Measurements from ENCODE around the gene SIGLECL1. TPM values are rescaled to one million over a fixed set of nuclear protein-coding genes. Genes with fewer than 3 reads are reported as not detected.

Gene SIGLECL1
- total RNA-seq, 4 donors from 2014 or later, result not detected

DNA sequence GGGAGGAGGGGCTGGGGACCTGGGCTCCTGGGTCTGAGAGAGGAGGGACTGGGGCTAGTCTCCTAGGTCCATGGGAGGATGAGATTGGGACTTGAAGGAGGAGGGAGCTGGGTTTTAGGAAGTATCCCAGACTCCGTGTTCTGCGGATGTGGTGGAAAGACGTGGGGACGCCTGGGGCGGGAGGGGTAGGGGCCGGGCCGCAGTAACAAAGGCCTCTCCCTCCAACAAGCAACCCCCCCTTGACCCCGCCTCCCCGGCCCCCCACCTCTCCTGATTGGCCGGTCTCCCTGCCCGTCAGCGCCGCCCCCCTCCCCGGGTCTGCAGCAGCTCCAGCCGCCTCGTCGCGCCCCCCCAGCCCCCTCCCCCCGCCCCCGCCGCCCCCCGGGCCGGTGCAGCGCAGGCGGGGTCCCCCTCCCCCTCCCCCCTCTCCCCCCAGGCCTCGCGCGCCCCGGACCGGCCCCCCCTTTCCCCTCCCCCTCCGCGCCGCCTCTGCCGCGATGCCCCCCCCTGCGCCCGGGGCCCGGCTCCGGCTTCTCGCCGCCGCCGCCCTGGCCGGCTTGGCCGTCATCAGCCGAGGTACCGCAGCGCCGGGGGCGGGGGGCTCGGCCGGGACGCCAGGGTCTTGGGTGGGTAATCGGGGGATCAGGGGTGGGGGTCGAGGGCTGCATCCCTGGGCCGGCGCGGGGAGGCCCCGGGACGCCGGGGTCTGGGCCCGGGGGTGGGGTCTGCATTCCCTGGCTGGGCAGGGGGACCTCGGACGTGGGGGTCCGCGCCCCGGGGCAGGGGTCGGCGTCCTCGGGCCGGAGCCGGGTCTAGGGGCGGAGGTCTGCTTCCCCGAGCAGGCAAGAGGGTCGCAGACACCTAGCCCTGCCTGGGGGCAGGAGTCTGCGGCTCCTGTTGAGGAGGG is 60.7 kb downstream of the SIGLECL1 start, which contains the start of gene IGLON5:
Gene IGLON5, plus strand, starts transcription at position 294 of the 907 bp plus-strand sequence. Its CDS starts 204 bp downstream, at position 498.
- no peak for TF ChIP-seq POLR2A (IDR thresholded peaks at IDR 0.05)
- TF ChIP-seq, protein P1, sequence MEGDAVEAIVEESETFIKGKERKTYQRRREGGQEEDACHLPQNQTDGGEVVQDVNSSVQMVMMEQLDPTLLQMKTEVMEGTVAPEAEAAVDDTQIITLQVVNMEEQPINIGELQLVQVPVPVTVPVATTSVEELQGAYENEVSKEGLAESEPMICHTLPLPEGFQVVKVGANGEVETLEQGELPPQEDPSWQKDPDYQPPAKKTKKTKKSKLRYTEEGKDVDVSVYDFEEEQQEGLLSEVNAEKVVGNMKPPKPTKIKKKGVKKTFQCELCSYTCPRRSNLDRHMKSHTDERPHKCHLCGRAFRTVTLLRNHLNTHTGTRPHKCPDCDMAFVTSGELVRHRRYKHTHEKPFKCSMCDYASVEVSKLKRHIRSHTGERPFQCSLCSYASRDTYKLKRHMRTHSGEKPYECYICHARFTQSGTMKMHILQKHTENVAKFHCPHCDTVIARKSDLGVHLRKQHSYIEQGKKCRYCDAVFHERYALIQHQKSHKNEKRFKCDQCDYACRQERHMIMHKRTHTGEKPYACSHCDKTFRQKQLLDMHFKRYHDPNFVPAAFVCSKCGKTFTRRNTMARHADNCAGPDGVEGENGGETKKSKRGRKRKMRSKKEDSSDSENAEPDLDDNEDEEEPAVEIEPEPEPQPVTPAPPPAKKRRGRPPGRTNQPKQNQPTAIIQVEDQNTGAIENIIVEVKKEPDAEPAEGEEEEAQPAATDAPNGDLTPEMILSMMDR (IDR thresholded peaks at IDR 0.05), result no peak
- H3K27me3 ChIP-seq, result peaks cover 3% of the 10 kb centered on the region
- intact Hi-C loops (cut with DNase I), result no loop called here
- H3K36me3 ChIP-seq, result no peaks in the 10 kb centered on the region
- H3K4me1 ChIP-seq, result no peaks in the 10 kb centered on the region
- H3K9me3 ChIP-seq, result no peaks in the 10 kb centered on the region
- no peak within 1 kb of the TSS for H3K4me3 ChIP-seq (replicated peaks in 1 of 3)
- no peak within 1 kb of the TSS for H3K27ac ChIP-seq
- DNase-seq, result no peak
- WGBS, 2 donors, result 4 to 11% methylated on average over 3 to 4 of the region's 76 CpGs

DNA sequence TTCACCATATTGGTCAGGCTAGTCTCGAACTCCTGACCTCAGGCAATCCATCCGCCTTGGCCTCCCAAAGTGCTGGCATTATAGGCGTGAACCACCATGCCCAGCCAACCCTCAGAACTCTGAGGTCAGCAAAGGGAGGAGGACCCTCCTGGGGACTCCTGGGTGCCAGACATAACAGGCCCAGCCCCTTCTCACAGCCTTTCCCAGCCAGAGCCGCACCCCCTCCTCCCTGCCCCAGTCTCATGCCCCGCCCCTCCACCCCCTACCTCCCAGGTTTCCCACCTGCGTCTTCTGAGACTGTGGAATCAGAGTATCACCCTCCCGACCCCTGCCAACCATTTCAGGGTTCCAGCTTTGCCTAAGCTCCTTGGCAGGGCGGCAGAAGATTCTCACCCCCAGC is 65.8 kb downstream of the SIGLECL1 start:
- 68 to 75% methylated on average over 8 of the region's 8 CpGs for WGBS, 2 donors
- no peak for DNase-seq
- Histone ChIP-seq H3K36me3 (no peaks in the 10 kb centered on the region), H3K9me3 (no peaks in the 10 kb centered on the region), H3K27ac (no peak overlapping the region), H3K4me1 (no peaks in the 10 kb centered on the region), H3K4me3 (replicated peaks in 1 of 3) (no peak overlapping the region), H3K27me3 (peaks cover 3% of the 10 kb centered on the region)
- intact Hi-C loops (cut with DNase I), result no loop called here
- TF ChIP-seq, protein P1 (IDR thresholded peaks at IDR 0.05), result no peak
- TF ChIP-seq POLR2A (IDR thresholded peaks at IDR 0.05), result no peak

DNA sequence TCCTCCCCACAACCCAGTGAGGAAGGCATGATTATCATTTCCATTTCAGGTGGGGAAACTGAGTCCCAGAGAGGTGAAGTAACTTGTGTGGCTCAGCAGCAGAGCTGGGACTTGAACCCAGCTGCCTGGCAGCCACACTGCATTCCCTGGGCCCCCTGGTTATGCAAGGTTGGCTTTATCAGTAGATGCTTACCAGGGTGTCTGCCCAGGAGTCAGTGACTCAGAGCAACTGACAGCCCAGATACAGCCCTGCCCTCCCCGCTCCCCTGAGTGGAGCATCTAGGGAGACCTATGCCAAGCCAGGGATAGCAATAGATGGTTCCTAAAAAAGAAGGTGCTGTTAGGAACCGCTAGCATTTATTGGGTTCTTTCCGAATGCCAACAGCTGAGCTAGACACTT is 66.5 kb downstream of the SIGLECL1 start:
- WGBS, 2 donors, result 75 to 91% methylated on average over 2 to 3 of the region's 3 CpGs
- intact Hi-C loops (cut with DNase I), result no loop called here
- TF ChIP-seq, protein P1 (IDR thresholded peaks at IDR 0.05), result no peak
- TF ChIP-seq POLR2A (IDR thresholded peaks at IDR 0.05), result no peak
- Histone ChIP-seq H3K27me3 (no peaks in the 10 kb centered on the region), H3K9me3 (no peaks in the 10 kb centered on the region), H3K4me1 (no peaks in the 10 kb centered on the region), H3K27ac (no peak overlapping the region), H3K4me3 (replicated peaks in 1 of 3) (no peak overlapping the region), H3K36me3 (no peaks in the 10 kb centered on the region)
- DNase-seq, result no peak

DNA sequence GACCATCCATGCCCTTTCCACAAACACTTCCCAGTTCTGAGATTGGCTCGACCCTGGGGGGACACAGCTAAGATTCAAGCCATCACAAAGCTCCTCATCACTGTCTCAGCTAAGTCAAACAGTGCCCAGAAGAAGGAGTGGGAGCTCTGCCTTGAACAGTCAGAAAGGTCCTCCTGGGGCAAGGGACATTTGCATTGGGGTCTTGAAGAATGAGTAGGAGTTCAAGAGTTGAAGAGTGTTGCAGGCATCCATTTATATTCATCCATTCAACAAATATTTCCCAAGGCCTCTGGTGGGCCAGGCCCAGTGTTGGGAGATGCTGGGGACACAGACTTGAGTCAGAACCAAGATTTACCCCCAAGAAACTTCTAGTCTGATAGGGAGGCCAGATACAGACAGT is 67.1 kb downstream of the SIGLECL1 start:
- H3K4me1 ChIP-seq, result no peaks in the 10 kb centered on the region
- no peaks in the 10 kb centered on the region for H3K9me3 ChIP-seq
- H3K4me3 ChIP-seq (replicated peaks in 1 of 3), result no peak overlapping the region
- 69 to 80% methylated on average over 1 of the region's 1 CpG for WGBS, 2 donors
- H3K27ac ChIP-seq, result no peak overlapping the region
- no peaks in the 10 kb centered on the region for H3K27me3 ChIP-seq
- intact Hi-C loops (cut with DNase I), result no loop called here
- no peak for DNase-seq
- H3K36me3 ChIP-seq, result no peaks in the 10 kb centered on the region
- TF ChIP-seq POLR2A (IDR thresholded peaks at IDR 0.05), result no peak
- TF ChIP-seq, protein P1 (IDR thresholded peaks at IDR 0.05), result no peak

Small RNA genes within 50 kb of the gene (microRNA-seq; reads per million reads assigned to microRNA genes)
- gene MIR8074, result not detected

Small RNA genes within 50 kb of the gene (small RNA-seq; reads per million reads assigned to genes)
- gene MIR8074, result not detected

Other genes with a start within 250 kb of the SIGLECL1 start
- gene KLK8, start 249.5 kb upstream of the SIGLECL1 start, total RNA-seq, result under 1 TPM in 1 of 4 donors, not detected in 3; 0.78 TPM
- under 1 TPM in 1 of 4 donors, not detected in 3; 0.63 TPM for gene KLK10, start 231.4 kb upstream of the SIGLECL1 start, total RNA-seq
- gene KLK11, start 224.5 kb upstream of the SIGLECL1 start, total RNA-seq, result under 1 TPM in 2 of 4 donors, not detected in 2; 0.40 to 0.93 TPM
- not detected for gene KLK12, start 216.1 kb upstream of the SIGLECL1 start, total RNA-seq
- gene KLK13, start 186.0 kb upstream of the SIGLECL1 start, total RNA-seq, result under 1 TPM in 2 of 4 donors, not detected in 2; 0.22 to 0.73 TPM
- gene KLK14, start 168.2 kb upstream of the SIGLECL1 start, total RNA-seq, result not detected
- gene CTU1, start 142.7 kb upstream of the SIGLECL1 start, total RNA-seq, result 10 to 100 TPM in 2 of 4 donors, 1 to 10 TPM in 2; 7.5 to 13.6 (median 9.3) TPM
- gene SIGLEC9, start 126.2 kb upstream of the SIGLECL1 start, total RNA-seq, result 1 to 10 TPM; 1.2 to 3.1 (median 1.9) TPM
- gene SIGLEC7, start 108.8 kb upstream of the SIGLECL1 start, total RNA-seq, result 1 to 10 TPM in 1 of 4 donors, under 1 TPM in 1, not detected in 2; 0.54 to 1.0 TPM
- 1 to 10 TPM in 3 of 4 donors, under 1 TPM in 1; 0.54 to 4.0 (median 1.8) TPM for gene CD33, start 26.0 kb upstream of the SIGLECL1 start, total RNA-seq
- gene IGLON5, start 60.6 kb downstream of the SIGLECL1 start, total RNA-seq, result under 1 TPM in 1 of 4 donors, not detected in 3; 0.54 TPM
- gene VSIG10L, start 91.1 kb downstream of the SIGLECL1 start, total RNA-seq, result under 1 TPM; 0.21 to 0.56 (median 0.28) TPM
- 100 to 1,000 TPM in 2 of 4 donors, 10 to 100 TPM in 2; 73.1 to 177 (median 129) TPM for gene ETFB, start 115.3 kb downstream of the SIGLECL1 start, total RNA-seq
- not detected for gene CLDND2, start 117.9 kb downstream of the SIGLECL1 start, total RNA-seq
- 1 to 10 TPM in 1 of 4 donors, under 1 TPM in 1, not detected in 2; 0.54 to 2.2 TPM for gene NKG7, start 121.6 kb downstream of the SIGLECL1 start, total RNA-seq
- not detected for gene LIM2, start 136.9 kb downstream of the SIGLECL1 start, total RNA-seq
- gene C19orf84, start 139.5 kb downstream of the SIGLECL1 start, total RNA-seq, result under 1 TPM in 1 of 4 donors, not detected in 3; 0.40 TPM
- 1 to 10 TPM; 1.3 to 5.3 (median 2.9) TPM for gene SIGLEC10, start 166.6 kb downstream of the SIGLECL1 start, total RNA-seq
- under 1 TPM in 2 of 4 donors, not detected in 2; 0.45 to 0.49 TPM for gene SIGLEC8, start 207.4 kb downstream of the SIGLECL1 start, total RNA-seq
- not detected for gene CEACAM18, start 227.5 kb downstream of the SIGLECL1 start, total RNA-seq

Measured in thyroid gland (tissue), 4 donors.